HG03520 (cell line): ENCODE results near the gene FTCDNL1.

Source experiments
- ATAC-seq: cut with Tn5 transposase; IDR thresholded peaks from one replicate; pipeline ENCODE4 v1.9.1; 2021; ENCODE audit warnings: mild to moderate bottlenecking, moderate library complexity; ENCODE audit not compliant: unreplicated experiment

FTCDNL1 gene

GRCh38 chr2:199842631-199843395 is 8.2 kb downstream of the FTCDNL1 start:
- no peak for ATAC-seq

GRCh38 chr2:199841409-199841808 is 9.6 kb downstream of the FTCDNL1 start:
- no peak for ATAC-seq

GRCh38 chr2:199838399-199838798 is 12.6 kb downstream of the FTCDNL1 start:
- ATAC-seq: no peak

GRCh38 chr2:199836943-199837342 is 14.0 kb downstream of the FTCDNL1 start:
- ATAC-seq: no peak

DNA sequence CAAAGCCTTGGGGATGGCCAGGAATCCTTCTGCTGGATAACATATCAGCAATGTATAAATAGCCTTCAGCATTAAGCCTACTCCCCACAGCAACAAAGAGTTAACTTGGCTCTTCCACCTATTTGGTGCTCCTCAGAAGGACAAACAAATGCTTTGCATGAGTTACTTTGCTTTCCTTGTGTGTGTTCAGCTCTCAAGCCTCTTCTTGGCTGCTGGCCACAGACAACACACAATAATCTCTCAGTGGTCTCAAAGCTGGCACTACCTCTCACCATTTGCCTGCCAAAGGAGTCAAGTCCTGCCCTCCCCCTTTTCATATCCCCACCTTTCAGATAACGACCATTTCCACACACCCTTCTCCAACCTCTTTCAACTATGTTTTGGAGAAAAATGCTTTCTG is 17.5 kb downstream of the FTCDNL1 start:
- ATAC-seq: no peak

DNA sequence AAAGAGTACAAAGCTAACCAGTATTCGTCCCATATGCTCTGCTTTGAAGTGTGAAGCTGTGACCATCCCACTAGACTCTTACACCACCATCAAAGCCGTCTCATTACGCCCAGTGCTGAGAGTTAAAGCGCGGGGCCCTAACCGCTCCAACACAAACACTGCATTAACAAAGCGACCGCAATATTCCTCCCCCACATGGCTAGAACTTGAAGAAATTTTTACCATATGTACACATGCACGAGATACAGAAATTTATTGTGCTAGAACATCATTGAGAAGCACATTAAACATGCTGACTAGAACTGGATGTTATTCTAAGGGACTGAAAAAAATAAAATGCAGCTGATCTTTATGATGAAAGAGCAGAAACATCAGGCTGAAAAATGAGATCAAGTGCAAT is 20.5 kb downstream of the FTCDNL1 start:
- no peak for ATAC-seq

GRCh38 chr2:199829628-199830027 is 21.4 kb downstream of the FTCDNL1 start:
- ATAC-seq: no peak

DNA sequence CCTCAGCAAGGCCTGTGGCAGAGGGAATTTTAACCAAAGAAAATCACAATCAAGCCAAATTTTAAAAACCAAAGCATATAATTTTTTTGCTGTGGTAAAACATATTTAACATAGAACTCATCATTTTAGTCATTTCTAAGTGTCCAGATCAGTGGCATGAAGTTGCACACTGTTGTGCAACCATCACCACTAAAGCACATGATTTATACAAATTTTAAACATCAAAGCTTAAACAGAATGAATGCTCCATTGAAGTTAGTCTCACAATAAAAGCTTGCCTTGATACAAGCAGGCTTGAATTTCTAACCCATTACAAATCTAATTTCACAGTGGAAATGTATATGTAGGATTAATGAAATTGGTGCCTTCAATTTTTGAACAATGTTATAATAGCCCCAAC is 31.2 kb downstream of the FTCDNL1 start:
- no peak for ATAC-seq

- no peak for ATAC-seq
Measured at GRCh38 chr2:199818754-199819153, 32.2 kb downstream of the FTCDNL1 start.

GRCh38 chr2:199818026-199818425 is 33.0 kb downstream of the FTCDNL1 start:
- no peak for ATAC-seq

GRCh38 chr2:199814817-199815211 is 36.2 kb downstream of the FTCDNL1 start:
- ATAC-seq: no peak

GRCh38 chr2:199814101-199814816 is 36.7 kb downstream of the FTCDNL1 start:
- no peak for ATAC-seq

- no peak for ATAC-seq
Measured at GRCh38 chr2:199812493-199812892, 38.5 kb downstream of the FTCDNL1 start.

DNA sequence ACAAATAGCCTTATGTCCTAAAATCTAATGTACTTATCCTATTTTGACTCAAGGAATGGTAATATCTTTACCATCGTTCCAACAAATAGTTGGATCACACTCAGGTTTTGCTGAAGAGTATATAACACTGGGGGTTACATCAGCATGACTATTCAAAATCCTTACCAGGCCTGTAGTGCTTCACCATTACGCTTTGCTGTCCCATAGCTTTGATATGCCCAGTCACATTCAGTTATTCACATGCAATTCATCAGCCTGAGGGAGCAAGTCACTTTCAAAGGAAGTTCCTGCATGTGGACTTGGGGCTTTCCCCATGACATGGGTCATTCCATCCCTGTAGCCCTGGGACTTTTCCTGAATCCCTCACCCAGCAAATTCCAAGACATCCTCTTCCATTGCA is 39.6 kb downstream of the FTCDNL1 start:
- ATAC-seq: no peak

DNA sequence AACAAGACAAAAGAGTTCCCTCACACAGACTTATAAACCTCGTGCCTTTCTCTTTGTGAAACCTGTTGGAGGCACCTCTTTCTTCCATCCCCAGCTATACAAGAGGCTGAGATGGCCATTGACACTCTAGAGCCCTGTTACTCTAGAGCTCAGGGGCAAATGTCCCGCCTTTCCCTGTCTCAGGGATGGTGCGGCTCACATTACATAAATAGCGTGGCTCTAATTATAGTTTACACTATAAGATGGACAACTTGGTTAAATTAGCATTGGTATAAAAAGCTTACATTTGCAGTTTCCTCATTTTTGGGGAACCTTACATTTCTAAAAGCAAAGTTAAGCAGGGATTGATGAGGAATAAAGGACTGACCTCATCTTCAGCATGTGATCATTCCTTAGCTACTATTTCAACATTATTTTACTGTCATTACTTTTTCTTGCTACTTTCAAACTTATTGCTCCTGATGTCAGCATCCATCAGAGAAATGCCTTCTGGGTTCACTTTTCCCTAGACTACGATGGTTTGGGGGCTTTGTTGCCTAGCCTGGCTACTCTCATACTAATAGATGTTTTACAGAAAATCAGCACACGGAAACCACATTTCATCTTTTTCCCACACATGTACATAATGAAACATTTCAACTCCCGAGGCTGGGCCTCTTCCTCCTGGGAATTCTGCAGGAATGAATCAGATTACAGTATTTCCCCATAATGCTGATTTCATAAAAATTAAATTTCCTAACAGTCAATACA is 40.4 kb downstream of the FTCDNL1 start:
- ATAC-seq: no peak

DNA sequence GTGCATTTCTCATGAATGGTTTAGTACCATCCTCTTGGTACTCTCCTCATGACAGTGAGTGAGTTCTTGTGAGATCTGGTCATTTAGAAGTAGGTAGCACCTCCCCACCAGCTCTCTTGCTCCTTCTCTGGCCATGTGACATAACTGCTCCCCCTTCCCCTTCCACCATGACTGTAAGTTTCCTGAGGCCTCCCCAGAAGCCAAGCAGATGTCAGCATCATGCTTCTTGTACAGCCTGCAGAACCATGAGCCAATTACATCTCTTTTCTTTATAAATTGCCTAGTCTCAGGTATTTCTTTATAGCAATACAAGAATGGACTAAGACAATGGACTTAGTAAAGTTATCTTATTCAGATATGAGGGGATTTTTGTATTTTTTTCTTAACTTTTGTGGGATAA is 43.0 kb downstream of the FTCDNL1 start:
- no peak for ATAC-seq

GRCh38 chr2:199806179-199806578 is 44.8 kb downstream of the FTCDNL1 start:
- ATAC-seq: no peak

DNA sequence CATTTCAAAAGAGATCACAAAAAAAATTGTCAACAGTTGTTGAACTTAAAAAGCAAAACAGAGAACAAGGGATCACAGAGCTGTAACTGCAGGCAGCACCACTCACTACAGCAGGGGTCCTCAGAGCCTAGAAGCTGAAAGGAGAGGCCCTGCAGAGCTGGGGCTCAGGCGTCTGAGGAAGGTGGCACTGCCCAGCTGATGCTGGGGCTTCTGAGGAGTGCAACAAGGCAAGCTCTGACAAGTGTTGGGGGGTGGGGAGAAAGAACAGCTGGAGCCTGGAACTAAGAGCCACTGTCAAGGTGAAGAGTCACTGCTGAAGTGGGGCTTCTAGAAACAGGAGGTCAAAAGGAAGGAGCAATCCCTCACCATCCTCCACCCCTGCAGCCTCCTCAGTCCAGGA is 46.2 kb downstream of the FTCDNL1 start:
- ATAC-seq: no peak

DNA sequence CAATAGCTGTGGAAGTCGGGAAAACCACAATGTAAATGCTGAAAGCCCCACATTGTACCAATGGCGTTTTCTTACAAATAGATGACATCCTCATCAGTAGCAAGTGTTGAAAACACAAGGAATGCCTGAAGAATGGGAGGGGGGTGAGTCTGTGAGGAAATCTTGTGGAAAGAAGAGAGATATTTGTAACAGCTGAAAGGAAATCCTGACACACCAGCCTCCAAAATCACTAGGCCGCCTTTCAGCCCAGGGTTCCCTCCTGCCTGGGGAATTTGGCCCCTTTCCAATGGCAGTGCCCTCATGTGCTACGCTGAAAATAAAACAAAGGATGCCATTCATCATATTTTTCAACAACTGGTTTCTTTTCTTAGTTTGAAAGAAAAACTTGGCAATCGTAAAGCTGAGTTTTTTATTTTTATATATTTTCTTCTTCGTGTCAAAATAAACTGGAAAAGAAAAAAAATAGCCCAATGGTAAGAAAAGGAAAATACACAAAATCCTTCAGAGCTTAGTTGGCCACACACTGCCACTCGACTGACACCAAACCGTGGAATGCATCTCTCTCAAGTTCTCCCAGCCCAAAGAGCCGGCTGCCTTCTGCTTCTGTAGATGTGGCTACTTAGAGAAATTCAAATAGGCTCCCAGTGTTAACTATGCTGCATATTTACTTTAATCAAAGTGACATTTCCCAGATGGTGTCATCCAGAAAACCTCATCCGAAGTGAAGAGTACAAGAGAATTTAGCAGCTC is 52.0 kb downstream of the FTCDNL1 start:
- ATAC-seq: no peak

GRCh38 chr2:199797431-199798403 is 53.3 kb downstream of the FTCDNL1 start:
- ATAC-seq: no peak
